Heart right ventricle (tissue), 16 donors: Measurements from ENCODE around the gene PLEKHJ1. TPM values are rescaled to one million over a fixed set of nuclear protein-coding genes. Genes with fewer than 3 reads are reported as not detected.

Experiments used
- ATAC-seq, 8 donors: fragments of 200-7000 bp; cut with Tn5 transposase; one replicate each; pipeline ENCODE4 v1.9.1; 2020; ENCODE audit warnings: mild to moderate bottlenecking in 8 of 8, moderate library complexity in 8 of 8, moderate number of reproducible peaks in 1 of 8
- DNase-seq, 2 donors: peaks; one replicate each; pipeline ENCODE4 v3.0.0-alpha.2; 2020
- H3K27ac ChIP-seq, 10 donors: fragments of 200-600 bp; sonication (generic) in 2 of 10; one replicate each; pipeline versions ENCODE4 v1.5.0 to v1.8.0; 2020 to 2022; ENCODE audit warnings: mild to moderate bottlenecking in 3 of 10
- H3K27me3 ChIP-seq, 7 donors: fragments of 200-600 bp; one replicate each; pipeline ENCODE4 v1.8.0; 2021 to 2022; ENCODE audit warnings: mild to moderate bottlenecking in 2 of 7
- H3K36me3 ChIP-seq, 9 donors: fragments of 200-600 bp; sonication (generic) in 1 of 9; one replicate each; pipeline versions ENCODE4 v1.5.0 to v1.8.0; 2020 to 2022; ENCODE audit warnings: mild to moderate bottlenecking in 2 of 9
- H3K4me1 ChIP-seq, 9 donors: fragments of 200-600 bp; sonication (generic) in 1 of 9; one replicate each; pipeline versions ENCODE4 v1.5.0 to v1.8.0; 2020 to 2022; ENCODE audit warnings: mild to moderate bottlenecking in 4 of 9
- H3K4me3 ChIP-seq, 10 donors: fragments of 200-600 bp; sonication (generic) in 2 of 10; one replicate each; pipeline versions ENCODE4 v1.5.0 to v1.8.0; 2020 to 2022; ENCODE audit warnings: mild to moderate bottlenecking in 7 of 10, moderate library complexity in 2 of 10
- H3K9me3 ChIP-seq, 11 donors: fragments of 200-600 bp in 10 of 11; sonication (generic) in 2 of 11; one replicate each; pipeline versions ENCODE4 v1.5.0 to v1.8.0; 2013 to 2022; ENCODE audit warnings: mild to moderate bottlenecking in 2 of 11, control low read depth in 1 of 11, moderate library complexity in 1 of 11
- WGBS, 2 donors: extraction: QIAGEN DNeasy Blood & Tissue Kit; methylation state at CpG; one replicate each; pipeline ENCODE4 v1.1.7; 2013; ENCODE audit warnings: inconsistent platforms in 1 of 2; 5-methylcytosine and 5-hydroxymethylcytosine counted together
- intact Hi-C, 10 donors: fragments of 100-400 bp; cut with DNase I; formaldehyde crosslinking; loops; one replicate each; pipeline versions ENCODE4 v1.11.1 to v1.14.2; 2022
- polyA plus RNA-seq, 2 donors: library from polyadenylated mRNA; stranded (reverse); fragments of 200-250 nt; gene quantifications; one replicate each; pipeline ENCODE4 v1.2.3, GENCODE V29; 2013
- total RNA-seq, 10 donors: library from RNA; stranded (reverse); fragmentation: NEBNext Ultra II Directional in 3 of 10; extraction: Animal tissue kit (Norgen Biotek cat#: 25700) in 3 of 10; gene quantifications; one replicate each; pipeline versions ENCODE4 v1.2.1 to v1.2.4, GENCODE V29; 2021 to 2023
- TF ChIP-seq, protein P1 (sequence below), 9 donors: fragments of 200-600 bp; sonication (generic) in 2 of 9; IDR thresholded peaks; one replicate each; pipeline versions ENCODE4 v1.5.0 to v1.8.0; 2021 to 2022; ENCODE audit warnings: antibody characterized with exemption in 9 of 9, mild to moderate bottlenecking in 5 of 9, moderate library complexity in 1 of 9
- donor health status: Arrhythmogenic right ventricular cardiomyopathy.
- donor health status: ischemic (EF 13 %, LVEDD 7.1; RV severe dilation, severe dysfunction).
- donor health status: healthy with polysubstance abuse.
- donor health status: DM: no; HTN: yes; CAD: no.
- donor health status: DM: no; HTN: no; CAD: no.
- donor health status: ischemic (EF 25% LVEDD 6.9; RV normal size, moderate dysfunction).
- donor health status: ischemic (EF 25% LVEDD 5.7; RV mildly dilated, moderate dysfunction).
- donor health status: healthy.
- donor health status: DM: yes; HTN: yes; CAD: no.
- donor health status: Ischemic cardiomyopathy.
- donor health status: ischemic (EF 35%, LVEDD 5.7; RV mildly dilated, moderate dysfunction).
- donor health status: nonischemic (EF 11% LVEDD 7.7; RV severe dilation, severe dysfunction).
- donor health status: DM: yes; HTN: yes; CAD: no.
- donor health status: PGD.
- donor health status: ischemic (EF 29% LVEDD 5.4; RV normal size, mild dysfunction).
- donor health status: nonischemic (EF 23%, LVEDD 6.1; RV moderate dilation, normal function).

PLEKHJ1 gene
- total and polyA plus RNA-seq, 12 donors = 40.0 to 103 (median 46.8) TPM

DNA sequence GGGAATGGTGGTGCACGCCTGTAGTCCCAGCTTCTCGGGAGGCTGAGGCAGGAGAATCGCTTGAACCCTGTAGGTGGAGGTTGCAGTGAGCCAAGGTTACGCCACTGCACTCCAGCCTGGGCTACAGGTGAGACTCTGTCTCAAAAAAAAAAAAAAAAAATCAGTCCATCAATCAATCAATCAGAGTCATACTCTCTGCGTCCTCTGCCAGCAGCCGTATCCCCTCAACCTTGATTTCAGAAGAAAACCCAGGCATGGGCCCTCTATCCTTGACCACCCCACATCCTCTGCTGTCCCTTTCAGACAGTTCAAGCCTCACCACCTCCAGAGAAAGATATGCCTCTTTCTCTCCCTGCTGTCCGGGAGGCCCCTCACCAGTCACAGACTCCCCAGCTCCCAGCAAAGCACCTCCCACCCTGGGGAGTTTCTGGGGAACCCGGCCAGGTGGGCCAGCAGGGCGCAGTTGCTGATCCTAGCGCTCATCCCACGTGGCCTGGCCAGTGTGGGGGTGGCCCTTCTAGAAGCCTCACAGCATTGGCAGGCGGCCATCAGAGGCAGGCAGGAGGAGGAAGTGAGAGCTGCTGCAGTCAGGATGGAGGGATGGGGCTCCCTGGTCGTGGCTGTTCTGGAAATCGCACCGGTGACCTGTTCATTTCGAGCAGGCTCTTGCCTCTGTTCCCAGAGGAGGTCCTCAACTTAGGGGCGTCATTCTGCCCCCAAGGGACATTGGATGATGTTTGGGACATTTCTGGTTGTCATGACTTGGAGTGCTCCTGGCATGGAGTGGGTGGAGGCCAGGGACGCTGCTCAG is 30.3 kb upstream of the PLEKHJ1 start:
- peak in 5 of 8 donors; percentile 19 to 40 (median 35) for ATAC-seq
- Histone ChIP-seq H3K9me3 (no peaks in the 10 kb centered on the region), H3K4me1 (peaks cover 3 to 54% (median 16%) of the 10 kb centered on the region in 9 donors), H3K36me3 (peaks cover 0 to 5% (median 0%) of the 10 kb centered on the region in 9 donors), H3K4me3 (peak overlapping the region in 3 of 10 donors; percentile 4 to 26 (median 11)), H3K27me3 (no peaks in the 10 kb centered on the region), H3K27ac (peak overlapping the region in 6 of 10 donors; percentile 19 to 77 (median 34))
- WGBS, 2 donors = 50 to 58% methylated on average over 18 of the region's 18 CpGs
- intact Hi-C loops = no loop called here
- peak; percentile 86 to 88 for DNase-seq
- TF ChIP-seq, protein P1, sequence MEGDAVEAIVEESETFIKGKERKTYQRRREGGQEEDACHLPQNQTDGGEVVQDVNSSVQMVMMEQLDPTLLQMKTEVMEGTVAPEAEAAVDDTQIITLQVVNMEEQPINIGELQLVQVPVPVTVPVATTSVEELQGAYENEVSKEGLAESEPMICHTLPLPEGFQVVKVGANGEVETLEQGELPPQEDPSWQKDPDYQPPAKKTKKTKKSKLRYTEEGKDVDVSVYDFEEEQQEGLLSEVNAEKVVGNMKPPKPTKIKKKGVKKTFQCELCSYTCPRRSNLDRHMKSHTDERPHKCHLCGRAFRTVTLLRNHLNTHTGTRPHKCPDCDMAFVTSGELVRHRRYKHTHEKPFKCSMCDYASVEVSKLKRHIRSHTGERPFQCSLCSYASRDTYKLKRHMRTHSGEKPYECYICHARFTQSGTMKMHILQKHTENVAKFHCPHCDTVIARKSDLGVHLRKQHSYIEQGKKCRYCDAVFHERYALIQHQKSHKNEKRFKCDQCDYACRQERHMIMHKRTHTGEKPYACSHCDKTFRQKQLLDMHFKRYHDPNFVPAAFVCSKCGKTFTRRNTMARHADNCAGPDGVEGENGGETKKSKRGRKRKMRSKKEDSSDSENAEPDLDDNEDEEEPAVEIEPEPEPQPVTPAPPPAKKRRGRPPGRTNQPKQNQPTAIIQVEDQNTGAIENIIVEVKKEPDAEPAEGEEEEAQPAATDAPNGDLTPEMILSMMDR (IDR thresholded peaks at IDR 0.05) = no peak

DNA sequence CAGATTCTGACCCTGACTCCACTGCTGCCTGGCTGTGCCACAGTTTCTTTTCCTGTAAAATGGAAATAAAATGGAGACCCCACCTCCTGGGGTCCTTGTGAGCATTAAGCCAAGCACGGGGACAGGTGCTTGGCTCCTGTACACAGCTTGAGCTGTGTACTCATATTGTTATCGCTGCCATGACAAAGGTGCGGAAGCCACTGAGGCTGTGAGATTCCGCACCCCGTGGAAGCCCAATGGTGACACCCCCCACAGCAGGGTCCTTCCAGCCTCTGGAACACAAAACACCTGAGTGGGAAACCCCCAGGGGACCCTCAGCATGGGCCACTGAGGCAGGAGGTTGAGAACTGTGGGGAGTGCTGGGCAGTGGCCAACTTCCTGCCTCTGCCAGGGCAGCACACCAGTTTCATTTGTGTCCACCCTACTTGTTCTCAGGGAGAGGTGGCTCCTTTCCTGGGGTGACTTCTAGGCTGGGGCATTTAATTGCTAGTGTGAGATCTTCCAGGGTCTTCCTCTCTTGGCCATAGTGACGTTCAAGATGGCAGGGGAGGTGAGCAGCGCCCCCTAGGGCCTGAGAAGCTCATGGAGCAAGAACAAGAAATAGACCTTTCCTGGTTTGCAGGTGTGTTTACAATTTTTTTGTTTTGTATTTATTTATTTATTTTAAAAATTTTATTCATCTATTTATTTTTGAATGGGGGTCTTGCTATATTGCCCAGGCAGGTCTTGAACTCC is 25.5 kb upstream of the PLEKHJ1 start:
- Histone ChIP-seq H3K9me3 (no peaks in the 10 kb centered on the region), H3K27ac (no peak overlapping the region), H3K27me3 (no peaks in the 10 kb centered on the region), H3K36me3 (no peaks in the 10 kb centered on the region), H3K4me3 (no peak overlapping the region), H3K4me1 (peaks cover 0 to 27% (median 4%) of the 10 kb centered on the region in 9 donors)
- TF ChIP-seq, protein P1 (IDR thresholded peaks at IDR 0.05) = peak; percentile 8 to 74 (median 57)
- intact Hi-C loops = no loop called here
- ATAC-seq (no peak), DNase-seq (no peak)
- 67 to 69% methylated on average over 7 of the region's 7 CpGs for WGBS, 2 donors

DNA sequence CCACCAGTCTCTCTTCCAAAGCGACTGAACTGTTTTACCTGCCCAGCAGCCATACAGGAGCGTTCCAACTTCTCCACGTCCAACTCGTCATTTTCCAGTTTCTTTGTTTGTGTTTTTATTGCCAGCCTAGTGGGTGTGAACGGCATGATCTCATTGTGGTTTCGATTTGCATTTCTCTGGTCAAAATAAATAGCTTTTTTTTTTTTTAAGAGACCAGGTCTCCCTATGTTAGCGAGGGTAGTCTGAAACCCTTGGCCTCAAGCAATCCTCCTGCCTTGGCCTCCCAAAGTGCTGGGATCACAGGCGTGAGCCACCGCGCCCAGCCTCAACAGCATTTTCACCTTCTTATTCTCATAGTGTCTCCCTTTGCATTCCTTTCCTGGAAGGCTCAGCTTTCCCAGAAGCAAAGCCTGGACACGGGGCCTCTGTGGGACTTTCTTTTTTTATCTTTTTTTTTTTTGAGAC is 24.2 kb upstream of the PLEKHJ1 start:
- no peaks in the 10 kb centered on the region for H3K9me3 ChIP-seq
- TF ChIP-seq, protein P1 (IDR thresholded peaks at IDR 0.05) = no peak
- ATAC-seq (no peak), DNase-seq (no peak)
- no peaks in the 10 kb centered on the region for H3K36me3 ChIP-seq
- WGBS, 2 donors = 73 to 78% methylated on average over 11 of the region's 11 CpGs
- H3K4me3 ChIP-seq = no peak overlapping the region
- H3K27me3 ChIP-seq = no peaks in the 10 kb centered on the region
- intact Hi-C loops = no loop called here
- H3K4me1 ChIP-seq = peaks cover 0 to 17% (median 0%) of the 10 kb centered on the region in 9 donors
- peak overlapping the region in 1 of 10 donors; percentile 42 for H3K27ac ChIP-seq

DNA sequence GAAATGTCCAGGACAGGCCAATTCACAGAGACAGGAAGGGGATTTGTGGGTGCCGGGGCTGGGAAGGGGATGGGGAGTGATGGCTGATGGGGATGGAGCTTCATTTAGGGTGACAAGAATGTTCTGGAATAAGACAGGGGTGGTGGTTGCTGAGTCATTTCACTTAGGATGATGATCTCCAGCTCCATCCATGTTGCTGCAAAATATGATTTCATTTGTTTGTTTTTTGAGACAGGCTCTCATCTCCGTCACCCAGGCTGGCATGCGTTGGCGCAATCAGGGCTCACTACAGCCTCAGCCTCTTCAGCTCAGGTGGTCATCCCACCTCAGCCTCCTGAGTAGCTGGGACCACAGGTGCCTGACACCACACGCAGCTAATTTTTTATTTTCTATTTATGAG is 23.2 kb upstream of the PLEKHJ1 start:
- WGBS, 2 donors = 87 to 93% methylated on average over 5 of the region's 5 CpGs
- Histone ChIP-seq H3K4me1 (peaks cover 0 to 8% (median 0%) of the 10 kb centered on the region in 9 donors), H3K27ac (no peak overlapping the region), H3K36me3 (no peaks in the 10 kb centered on the region), H3K9me3 (no peaks in the 10 kb centered on the region), H3K4me3 (no peak overlapping the region), H3K27me3 (peaks cover 0 to 3% (median under 1%) of the 10 kb centered on the region in 7 donors)
- ATAC-seq (no peak), DNase-seq (no peak)
- TF ChIP-seq, protein P1 (IDR thresholded peaks at IDR 0.05) = no peak
- intact Hi-C loops = no loop called here
